Esophagus muscularis mucosa (tissue), 4 donors: Measurements from ENCODE around the gene CENPS.

Source experiments
- CTCF ChIP-seq, 3 experiments: fragments of 200-600 bp in 2 of 3; fragments of 450-650 bp in 1 of 3; sonication (generic) in 2 of 3; IDR thresholded peaks; one replicate each; pipeline ENCODE4 v1.5.1; 2017 to 2019; ENCODE audit warnings: antibody characterized with exemption in 3 of 3, mild to moderate bottlenecking in 2 of 3, moderate library complexity in 1 of 3
- EP300 ChIP-seq: sonication (generic); formaldehyde crosslinking; IDR thresholded peaks from one replicate; pipeline ENCODE4 v1.6.1; 2017; ENCODE audit warnings: antibody characterized with exemption
- POLR2A ChIP-seq: fragments of 450-650 bp; IDR thresholded peaks from one replicate; pipeline ENCODE4 v1.6.1; 2017; ENCODE audit warnings: antibody characterized with exemption, moderate library complexity, mild to moderate bottlenecking, low read depth
- POLR2AphosphoS5 ChIP-seq, 2 donors: sonication (generic); formaldehyde crosslinking; IDR thresholded peaks; one replicate each; pipeline ENCODE4 v1.6.1; 2017; ENCODE audit warnings: antibody characterized with exemption in 2 of 2

- TF ChIP-seq POLR2AphosphoS5 (IDR thresholded peaks at IDR 0.05) (no peak), CTCF (IDR thresholded peaks at IDR 0.05) (no peak), EP300 (no peak), POLR2A (no peak)
These were observed 46.6 kb upstream of the CENPS start for GRCh38 chr1:10383630-10384029.
